Caki2 (cell line): ENCODE measurements around the gene TNS1. TPM values are rescaled to one million over a fixed set of nuclear protein-coding genes. Genes with fewer than 3 reads are reported as not detected.

Source experiments
- DNase-seq: peaks from one replicate; pipeline ENCODE4 v3.0.0-alpha.2; 2015; ENCODE audit warnings: low read depth
- in situ Hi-C: cut with HindIII; loops from 2 replicates; pipeline ENCODE4 v1.10.0; 2016; ENCODE audit warnings: low sequenced_read_pairs, low pct_unique_long_range_greater_than_20kb, mixed read lengths
- total RNA-seq: library from RNA; depleted of rRNA; stranded (reverse); fragments of >200 nt; shearing (Covaris generic); gene quantifications from 2 replicates; pipeline ENCODE4 v1.2.3, GENCODE V29; 2014; ENCODE audit warnings: low replicate concordance

Gene TNS1
- total RNA-seq, 1 experiment from 2014 or later, result 0.68 TPM

GRCh38 chr2:217988840-217989204, 14.0 kb downstream of the TNS1 start:
- DNase-seq, result no peak
- in situ Hi-C loops, result no loop called here

- in situ Hi-C loops, result no loop called here
- peak; percentile 52 for DNase-seq
Observed at GRCh38 chr2:217988014-217988839, 14.6 kb downstream of the TNS1 start.

- in situ Hi-C loops, result no loop called here
- no peak for DNase-seq
Observed at GRCh38 chr2:217987391-217987790, 15.4 kb downstream of the TNS1 start.

- no peak for DNase-seq
- in situ Hi-C loops, result no loop called here
Observed at GRCh38 chr2:217986256-217986961, 16.4 kb downstream of the TNS1 start.

GRCh38 chr2:217983276-217984233, 19.2 kb downstream of the TNS1 start:
- in situ Hi-C loops, result no loop called here
- DNase-seq, result no peak

GRCh38 chr2:217981971-217982370, 20.8 kb downstream of the TNS1 start:
- in situ Hi-C loops, result no loop called here
- DNase-seq, result no peak

- in situ Hi-C loops, result no loop called here
- DNase-seq, result no peak
Observed at GRCh38 chr2:217981084-217981730, 21.6 kb downstream of the TNS1 start.

- in situ Hi-C loops, result no loop called here
- DNase-seq, result no peak
Observed at GRCh38 chr2:217980591-217980990, 22.2 kb downstream of the TNS1 start.

- no peak for DNase-seq
- in situ Hi-C loops, result no loop called here
Observed at GRCh38 chr2:217980036-217980435, 22.8 kb downstream of the TNS1 start.

GRCh38 chr2:217979151-217979811, 23.5 kb downstream of the TNS1 start:
- no peak for DNase-seq
- in situ Hi-C loops, result no loop called here

- DNase-seq, result no peak
- in situ Hi-C loops, result no loop called here
Observed at GRCh38 chr2:217978536-217979150, 24.2 kb downstream of the TNS1 start.

GRCh38 chr2:217977840-217978535, 24.8 kb downstream of the TNS1 start:
- no peak for DNase-seq
- in situ Hi-C loops, result no loop called here

GRCh38 chr2:217976301-217976700, 26.5 kb downstream of the TNS1 start:
- in situ Hi-C loops, result no loop called here
- DNase-seq, result no peak

- no peak for DNase-seq
- in situ Hi-C loops, result no loop called here
Observed at GRCh38 chr2:217975626-217976025, 27.2 kb downstream of the TNS1 start.

- in situ Hi-C loops, result no loop called here
- DNase-seq, result no peak
Observed at GRCh38 chr2:217974389-217975005, 28.3 kb downstream of the TNS1 start.

- in situ Hi-C loops, result no loop called here
- no peak for DNase-seq
Observed at GRCh38 chr2:217973008-217973787, 29.6 kb downstream of the TNS1 start.
